HepG2 (cell line): ENCODE results near the gene ULK4. TPM values are rescaled to one million over a fixed set of nuclear protein-coding genes. Genes with fewer than 3 reads are reported as not detected.

Experiments used
- AHDC1 ChIP-seq: sonication (generic); formaldehyde crosslinking; IDR thresholded peaks from 2 replicates; pipeline ENCODE4 v1.5.1; 2020; ENCODE audit warnings: mild to moderate bottlenecking, missing genetic modification reagents, borderline replicate concordance
- AHR ChIP-seq: IDR thresholded peaks from 2 replicates; pipeline ENCODE4 v1.6.1; 2018; ENCODE audit warnings: missing genetic modification reagents, missing compliant biosample characterization
- DMAP1 ChIP-seq: IDR thresholded peaks from 2 replicates; pipeline ENCODE4 v1.6.1; 2016
- ELF3 ChIP-seq: IDR thresholded peaks from 2 replicates; pipeline ENCODE4 v1.6.1; 2016; ENCODE audit warnings: missing genetic modification reagents, missing compliant biosample characterization
- JDP2 ChIP-seq: sonication (generic); formaldehyde crosslinking; IDR thresholded peaks from 2 replicates; pipeline ENCODE4 v1.8.1; 2022; ENCODE audit warnings: missing genetic modification reagents, borderline replicate concordance
- RFX3 ChIP-seq: IDR thresholded peaks from 2 replicates; pipeline ENCODE4 v1.6.1; 2016; ENCODE audit warnings: missing biosample characterization, missing genetic modification reagents
- WIZ ChIP-seq: sonication (generic); formaldehyde crosslinking; IDR thresholded peaks from 2 replicates; pipeline ENCODE4 v1.5.1; 2020; ENCODE audit warnings: mild to moderate bottlenecking, missing genetic modification reagents
- ZKSCAN5 ChIP-seq: sonication (generic); formaldehyde crosslinking; IDR thresholded peaks from 2 replicates; pipeline ENCODE4 v1.5.1; 2020; ENCODE audit warnings: mild to moderate bottlenecking, missing genetic modification reagents
- ZNF225 ChIP-seq: sonication (generic); formaldehyde crosslinking; IDR thresholded peaks from 2 replicates; pipeline ENCODE4 v1.4.0; 2020; ENCODE audit warnings: mild to moderate bottlenecking, missing genetic modification reagents
- ZNF292 ChIP-seq: sonication (generic); formaldehyde crosslinking; IDR thresholded peaks from 2 replicates; pipeline ENCODE4 v1.8.1; 2022; ENCODE audit warnings: mild to moderate bottlenecking, low read depth, missing genetic modification reagents, borderline replicate concordance
- ZNF329 ChIP-seq: sonication (generic); formaldehyde crosslinking; IDR thresholded peaks from 2 replicates; pipeline ENCODE4 v1.9.0; 2021; ENCODE audit warnings: low read depth, mild to moderate bottlenecking, missing genetic modification reagents
- ZNF513 ChIP-seq: sonication (generic); formaldehyde crosslinking; conservative IDR thresholded peaks from 2 replicates; pipeline ENCODE4 v1.5.0; 2020; ENCODE audit warnings: missing genetic modification reagents
- ZNF674 ChIP-seq: sonication (generic); formaldehyde crosslinking; IDR thresholded peaks from 2 replicates; pipeline ENCODE4 v1.5.0; 2020; ENCODE audit warnings: low read depth, mild to moderate bottlenecking, missing genetic modification reagents
- ZNF713 ChIP-seq: sonication (generic); formaldehyde crosslinking; IDR thresholded peaks from 2 replicates; pipeline ENCODE4 v1.4.0; 2020; ENCODE audit warnings: mild to moderate bottlenecking, missing genetic modification reagents
- polyA plus RNA-seq, 8 experiments: library from polyadenylated mRNA; depleted of rRNA in 3 of 8; stranded (reverse) in 7 of 8; unstranded in 1 of 8; fragments of >200 nt; fragmentation: Illumina TruSeq in 4 of 8; extraction: Trizol in 4 of 8; gene quantifications; 2 replicates each; pipeline versions ENCODE4 v1.2.1 to v1.2.3, GENCODE V29; 2011 to 2016; ENCODE audit warnings: low read depth in 4 of 8, missing spikeins in 1 of 8, mixed read lengths in 1 of 8; ENCODE audit not compliant: insufficient read depth in 1 of 8
- total RNA-seq, 5 experiments: library from RNA; depleted of rRNA; stranded (reverse); fragments of >200 nt; fragmentation: Illumina TruSeq; extraction: Trizol; gene quantifications; 2 replicates each; pipeline ENCODE4 v1.2.3, GENCODE V29; 2016; ENCODE audit warnings: low read depth in 1 of 5
- TF ChIP-seq, protein P1 (sequence below): sonication (generic); formaldehyde crosslinking; IDR thresholded peaks from 2 replicates; pipeline ENCODE4 v1.8.0; 2023; ENCODE audit warnings: mild to moderate bottlenecking, missing genetic modification reagents
- TF ChIP-seq, protein P2 (sequence below): sonication (generic); formaldehyde crosslinking; IDR thresholded peaks from 2 replicates; pipeline ENCODE4 v1.4.0; 2020; ENCODE audit warnings: missing genetic modification reagents
- TF ChIP-seq, protein P3 (sequence below): sonication (generic); formaldehyde crosslinking; IDR thresholded peaks from 2 replicates; pipeline ENCODE4 v1.5.0; 2020; ENCODE audit warnings: mild to moderate bottlenecking, missing genetic modification reagents, moderate library complexity

ULK4 gene
- total and polyA plus RNA-seq, 2 of the 13 experiments (the other 11 are each of a cell fraction or from before 2014, with no cell fraction given), result 6.7 to 11.8 TPM

DNA sequence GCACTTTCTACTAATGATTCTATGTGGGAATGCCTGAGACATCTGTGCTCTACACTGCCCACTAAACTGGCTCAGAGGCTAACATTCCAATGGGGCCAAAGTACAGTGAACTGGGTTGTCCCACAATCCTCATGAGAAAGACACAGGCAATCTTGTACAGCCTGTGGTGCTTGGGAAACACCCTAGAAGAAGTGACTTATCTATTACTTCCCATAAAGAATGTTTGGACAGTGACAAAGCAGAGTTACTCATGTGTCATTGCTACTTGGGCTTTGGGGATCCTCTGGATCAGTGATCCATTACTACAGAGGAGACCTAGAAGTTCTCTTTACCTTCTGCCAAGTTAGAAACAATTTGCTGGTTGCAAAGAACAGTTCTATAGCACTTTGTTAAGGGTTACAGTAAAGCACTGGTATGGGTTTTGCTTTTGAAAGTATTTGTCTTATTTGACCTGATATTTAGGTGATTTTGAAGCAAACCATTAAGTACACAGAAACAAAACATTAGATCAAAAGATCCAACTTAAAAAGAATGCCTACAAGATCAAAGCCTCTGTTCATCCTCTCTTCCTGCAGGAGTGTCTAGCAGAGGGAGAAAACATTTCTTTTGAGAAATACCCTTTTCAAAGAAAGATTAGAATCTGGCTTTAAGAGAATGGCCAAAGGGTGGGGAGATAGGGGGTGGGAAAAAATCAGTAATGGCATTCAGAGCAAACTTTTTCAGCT lies 686.8 kb downstream of the ULK4 start (continued):
- no peak for TF ChIP-seq AHDC1 (CRISPR knock-in tag)
- no peak for TF ChIP-seq ZNF225
- TF ChIP-seq AHR, result no peak
- TF ChIP-seq, protein P1, sequence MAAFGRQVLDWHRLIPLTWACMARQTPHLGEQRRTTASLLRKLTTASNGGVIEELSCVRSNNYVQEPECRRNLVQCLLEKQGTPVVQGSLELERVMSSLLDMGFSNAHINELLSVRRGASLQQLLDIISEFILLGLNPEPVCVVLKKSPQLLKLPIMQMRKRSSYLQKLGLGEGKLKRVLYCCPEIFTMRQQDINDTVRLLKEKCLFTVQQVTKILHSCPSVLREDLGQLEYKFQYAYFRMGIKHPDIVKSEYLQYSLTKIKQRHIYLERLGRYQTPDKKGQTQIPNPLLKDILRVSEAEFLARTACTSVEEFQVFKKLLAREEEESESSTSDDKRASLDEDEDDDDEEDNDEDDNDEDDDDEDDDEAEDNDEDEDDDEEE (CRISPR knock-in tag), result no peak
- TF ChIP-seq DMAP1, result no peak
- TF ChIP-seq, protein P2, sequence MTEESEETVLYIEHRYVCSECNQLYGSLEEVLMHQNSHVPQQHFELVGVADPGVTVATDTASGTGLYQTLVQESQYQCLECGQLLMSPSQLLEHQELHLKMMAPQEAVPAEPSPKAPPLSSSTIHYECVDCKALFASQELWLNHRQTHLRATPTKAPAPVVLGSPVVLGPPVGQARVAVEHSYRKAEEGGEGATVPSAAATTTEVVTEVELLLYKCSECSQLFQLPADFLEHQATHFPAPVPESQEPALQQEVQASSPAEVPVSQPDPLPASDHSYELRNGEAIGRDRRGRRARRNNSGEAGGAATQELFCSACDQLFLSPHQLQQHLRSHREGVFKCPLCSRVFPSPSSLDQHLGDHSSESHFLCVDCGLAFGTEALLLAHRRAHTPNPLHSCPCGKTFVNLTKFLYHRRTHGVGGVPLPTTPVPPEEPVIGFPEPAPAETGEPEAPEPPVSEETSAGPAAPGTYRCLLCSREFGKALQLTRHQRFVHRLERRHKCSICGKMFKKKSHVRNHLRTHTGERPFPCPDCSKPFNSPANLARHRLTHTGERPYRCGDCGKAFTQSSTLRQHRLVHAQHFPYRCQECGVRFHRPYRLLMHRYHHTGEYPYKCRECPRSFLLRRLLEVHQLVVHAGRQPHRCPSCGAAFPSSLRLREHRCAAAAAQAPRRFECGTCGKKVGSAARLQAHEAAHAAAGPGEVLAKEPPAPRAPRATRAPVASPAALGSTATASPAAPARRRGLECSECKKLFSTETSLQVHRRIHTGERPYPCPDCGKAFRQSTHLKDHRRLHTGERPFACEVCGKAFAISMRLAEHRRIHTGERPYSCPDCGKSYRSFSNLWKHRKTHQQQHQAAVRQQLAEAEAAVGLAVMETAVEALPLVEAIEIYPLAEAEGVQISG, result no peak
- no peak for TF ChIP-seq ZNF674 (CRISPR knock-in tag)
- no peak for TF ChIP-seq RFX3 (CRISPR knock-in tag)
- no peak for TF ChIP-seq WIZ
- TF ChIP-seq JDP2 (CRISPR knock-in tag), result no peak
- no peak for TF ChIP-seq ZKSCAN5 (CRISPR knock-in tag)
- TF ChIP-seq, protein P3, sequence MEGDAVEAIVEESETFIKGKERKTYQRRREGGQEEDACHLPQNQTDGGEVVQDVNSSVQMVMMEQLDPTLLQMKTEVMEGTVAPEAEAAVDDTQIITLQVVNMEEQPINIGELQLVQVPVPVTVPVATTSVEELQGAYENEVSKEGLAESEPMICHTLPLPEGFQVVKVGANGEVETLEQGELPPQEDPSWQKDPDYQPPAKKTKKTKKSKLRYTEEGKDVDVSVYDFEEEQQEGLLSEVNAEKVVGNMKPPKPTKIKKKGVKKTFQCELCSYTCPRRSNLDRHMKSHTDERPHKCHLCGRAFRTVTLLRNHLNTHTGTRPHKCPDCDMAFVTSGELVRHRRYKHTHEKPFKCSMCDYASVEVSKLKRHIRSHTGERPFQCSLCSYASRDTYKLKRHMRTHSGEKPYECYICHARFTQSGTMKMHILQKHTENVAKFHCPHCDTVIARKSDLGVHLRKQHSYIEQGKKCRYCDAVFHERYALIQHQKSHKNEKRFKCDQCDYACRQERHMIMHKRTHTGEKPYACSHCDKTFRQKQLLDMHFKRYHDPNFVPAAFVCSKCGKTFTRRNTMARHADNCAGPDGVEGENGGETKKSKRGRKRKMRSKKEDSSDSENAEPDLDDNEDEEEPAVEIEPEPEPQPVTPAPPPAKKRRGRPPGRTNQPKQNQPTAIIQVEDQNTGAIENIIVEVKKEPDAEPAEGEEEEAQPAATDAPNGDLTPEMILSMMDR (CRISPR knock-in tag), result no peak
- peak; percentile 15; the same call in 1 of the 2 replicates for TF ChIP-seq ELF3 (CRISPR knock-in tag)
- TF ChIP-seq ZNF513 (CRISPR knock-in tag), result no peak
- no peak for TF ChIP-seq ZNF713 (CRISPR knock-in tag)
- TF ChIP-seq ZNF329 (CRISPR knock-in tag), result no peak
- TF ChIP-seq ZNF292, result peak; percentile 83; the same call in 1 of the 2 replicates
